ENCODE results near the gene UFD1. TPM values are rescaled to one million over a fixed set of nuclear protein-coding genes. Genes with fewer than 3 reads are reported as not detected.
A peak's percentile ranks its signal among the peaks of the same experiment; 100 is the strongest.

The UFD1 gene
- total RNA-seq, 8 experiments from 2014 or later: 18.1 to 100 (median 51.4) TPM

DNA sequence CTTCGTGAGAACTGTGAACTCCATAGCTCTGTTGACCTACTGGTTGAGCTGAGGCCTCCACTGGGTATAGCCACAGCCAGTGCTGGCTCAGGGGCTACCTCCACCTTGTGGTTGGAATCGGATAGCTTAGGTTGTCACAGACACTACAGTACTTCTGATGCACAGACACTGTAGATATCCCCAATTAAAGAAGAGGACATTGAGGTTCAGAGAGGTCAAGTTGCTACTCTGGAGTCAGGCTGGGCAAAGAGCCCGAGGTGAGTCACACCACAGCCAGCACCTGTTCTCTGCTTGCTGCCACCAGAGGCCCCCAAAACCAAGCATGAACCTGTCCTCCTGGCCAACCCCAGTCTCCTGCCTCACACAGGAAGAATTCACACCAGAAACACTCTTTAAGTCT, 5.4 kb downstream of the UFD1 start:
- peak in 1 of 8 experiments; percentile 34 for ATAC-seq (replicated peaks in 6 of 8)
- in situ Hi-C loops (cut with MboI; ENCODE audit: low pct_unique_long_range_greater_than_20kb in 2 of 9, low sequenced_read_pairs in 9 of 9, unreplicated experiment in 9 of 9): loop anchor here in 1 of 9 experiments (25.0 kb wide), 1 partner anchor 139 kb away; no protein-coding TSS in a partner anchor
- H3K27ac ChIP-seq: peak overlapping the region in 1 of 2 donors; percentile 39

DNA sequence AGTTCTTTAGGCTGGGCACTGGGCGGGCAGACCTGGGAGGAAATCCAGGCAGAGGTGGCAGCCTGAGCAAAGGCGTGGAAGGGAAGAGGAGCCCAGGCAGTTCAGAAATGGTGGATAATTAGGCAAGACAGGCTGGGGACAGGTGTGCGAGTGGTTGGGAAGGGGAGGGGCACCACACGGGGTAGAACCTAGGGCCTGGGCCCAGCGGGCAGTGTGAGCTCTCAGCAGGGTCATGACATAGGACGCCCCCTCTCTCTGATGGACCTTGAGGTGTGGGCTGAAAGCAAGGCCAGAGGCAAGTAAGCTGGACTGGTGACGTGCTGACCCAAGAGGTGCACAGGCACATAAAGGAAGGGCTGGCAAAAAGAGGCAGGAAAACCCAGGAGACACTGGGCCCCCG, 6.8 kb downstream of the UFD1 start:
- no peak for ATAC-seq (replicated peaks in 6 of 8)
- 89 to 100% (median 100%) methylated on average over 1 to 6 of the region's 8 CpGs; no CpG with 5 or more reads in 5 of the 10 experiments for WGBS, 10 experiments
- H3K4me3 ChIP-seq: no peak overlapping the region
- in situ Hi-C loops (cut with MboI; ENCODE audit: low pct_unique_long_range_greater_than_20kb in 2 of 9, low sequenced_read_pairs in 9 of 9, unreplicated experiment in 9 of 9): loop anchor here in 1 of 9 experiments (25.0 kb wide), 1 partner anchor 140 kb away; no protein-coding TSS in a partner anchor
- no peak overlapping the region for H3K27ac ChIP-seq
- H3K4me1 ChIP-seq (replicated peaks in 1 of 2): peaks cover 0 to under 1% of the 10 kb centered on the region in 2 donors

More for the DNA sequence above, 5.4 kb downstream of the UFD1 start:
- H3K4me1 ChIP-seq (replicated peaks in 1 of 2): peaks cover 5 to 6% of the 10 kb centered on the region in 2 donors
- no peak overlapping the region for H3K4me3 ChIP-seq
- WGBS, 10 experiments: 67 to 100% (median 80%) methylated on average over 1 to 3 of the region's 3 CpGs; no CpG with 5 or more reads in 3 of the 10 experiments

DNA sequence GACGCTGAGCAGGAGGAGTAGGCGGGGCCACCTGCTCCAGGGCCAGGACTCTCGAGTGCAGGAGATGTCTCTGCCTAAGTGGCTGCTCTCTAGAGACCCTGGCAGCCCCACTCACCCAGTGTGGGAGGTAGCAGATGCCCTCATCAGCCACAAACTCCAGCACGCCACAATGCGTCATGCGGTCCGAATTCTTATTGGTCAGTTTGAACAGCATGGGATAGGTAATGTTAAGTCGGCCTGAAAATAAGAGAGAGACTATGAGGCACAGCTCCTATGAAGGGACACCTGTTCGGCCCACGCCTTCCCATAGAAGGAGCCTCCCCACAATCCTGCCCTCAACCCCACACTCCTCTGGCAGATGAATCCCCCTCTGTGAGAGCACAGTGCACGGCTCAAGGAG, 7.4 kb downstream of the UFD1 start:
- Histone ChIP-seq H3K4me3 (no peak overlapping the region), H3K4me1 (replicated peaks in 1 of 2) (no peaks in the 10 kb centered on the region), H3K27ac (no peak overlapping the region)
- no peak for ATAC-seq (replicated peaks in 6 of 8)
- in situ Hi-C loops (cut with MboI; ENCODE audit: low pct_unique_long_range_greater_than_20kb in 2 of 9, low sequenced_read_pairs in 9 of 9, unreplicated experiment in 9 of 9): loop anchor here in 1 of 9 experiments (25.0 kb wide), 1 partner anchor 141 kb away; no protein-coding TSS in a partner anchor
- WGBS, 10 experiments: 60 to 96% (median 90%) methylated on average over 1 to 9 of the region's 11 CpGs; no CpG with 5 or more reads in 4 of the 10 experiments

DNA sequence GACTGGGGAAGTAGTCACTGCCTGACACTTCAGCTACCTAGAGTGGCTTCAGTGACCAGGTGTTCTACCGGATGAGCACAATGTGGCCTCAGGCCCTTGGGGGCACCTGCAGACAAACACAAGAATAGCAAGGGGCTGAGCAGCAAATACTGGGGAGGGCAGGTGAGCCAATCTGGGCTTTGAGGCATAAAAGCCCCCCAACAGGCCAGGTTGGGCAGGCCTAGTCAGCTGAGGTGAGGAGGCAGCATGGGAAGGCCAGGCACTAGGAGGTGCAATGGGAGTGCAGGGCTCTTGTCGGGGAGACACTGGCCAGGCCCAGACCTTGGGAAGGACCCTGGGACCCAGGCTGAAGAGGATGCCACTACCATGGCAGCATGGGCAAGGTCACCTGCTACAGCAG, 9.0 kb downstream of the UFD1 start:
- Histone ChIP-seq H3K27ac (peak overlapping the region in 1 of 2 donors; percentile 23), H3K4me3 (no peak overlapping the region), H3K4me1 (replicated peaks in 1 of 2) (no peaks in the 10 kb centered on the region)
- 80 to 100% (median 100%) methylated on average over 1 of the region's 2 CpGs; no CpG with 5 or more reads in 7 of the 10 experiments for WGBS, 10 experiments
- ATAC-seq (replicated peaks in 6 of 8): no peak
- in situ Hi-C loops (cut with MboI; ENCODE audit: low pct_unique_long_range_greater_than_20kb in 2 of 9, low sequenced_read_pairs in 9 of 9, unreplicated experiment in 9 of 9): loop anchor here in 1 of 9 experiments (25.0 kb wide), 1 partner anchor 142 kb away; no protein-coding TSS in a partner anchor

DNA sequence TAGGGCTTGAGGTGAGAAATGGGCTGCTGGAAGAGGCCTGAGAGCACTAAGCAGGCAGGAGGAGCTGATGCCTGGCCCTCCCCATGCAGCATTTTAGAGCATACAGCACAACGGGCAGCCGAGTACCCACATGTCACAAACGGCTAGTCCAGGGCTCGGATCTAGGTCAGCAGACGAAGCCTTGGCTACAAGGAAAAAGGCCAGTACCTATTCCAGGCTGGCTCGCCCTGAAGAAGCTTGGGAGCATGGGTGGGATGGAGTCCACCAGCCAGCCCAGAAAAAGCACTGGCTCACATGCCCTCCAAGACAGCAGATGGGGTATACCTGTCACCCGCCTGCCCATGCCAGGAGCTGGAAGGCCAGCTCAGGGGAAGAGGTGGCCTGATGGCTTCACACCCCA, 9.6 kb downstream of the UFD1 start:
- Histone ChIP-seq H3K4me3 (no peak overlapping the region), H3K4me1 (replicated peaks in 1 of 2) (no peaks in the 10 kb centered on the region), H3K27ac (no peak overlapping the region)
- ATAC-seq (replicated peaks in 6 of 8): no peak
- 67 to 94% (median 90%) methylated on average over 2 to 6 of the region's 7 CpGs; no CpG with 5 or more reads in 5 of the 10 experiments for WGBS, 10 experiments
- in situ Hi-C loops (cut with MboI; ENCODE audit: low pct_unique_long_range_greater_than_20kb in 2 of 9, low sequenced_read_pairs in 9 of 9, unreplicated experiment in 9 of 9): loop anchor here in 1 of 9 experiments (25.0 kb wide), 1 partner anchor 143 kb away; no protein-coding TSS in a partner anchor

DNA sequence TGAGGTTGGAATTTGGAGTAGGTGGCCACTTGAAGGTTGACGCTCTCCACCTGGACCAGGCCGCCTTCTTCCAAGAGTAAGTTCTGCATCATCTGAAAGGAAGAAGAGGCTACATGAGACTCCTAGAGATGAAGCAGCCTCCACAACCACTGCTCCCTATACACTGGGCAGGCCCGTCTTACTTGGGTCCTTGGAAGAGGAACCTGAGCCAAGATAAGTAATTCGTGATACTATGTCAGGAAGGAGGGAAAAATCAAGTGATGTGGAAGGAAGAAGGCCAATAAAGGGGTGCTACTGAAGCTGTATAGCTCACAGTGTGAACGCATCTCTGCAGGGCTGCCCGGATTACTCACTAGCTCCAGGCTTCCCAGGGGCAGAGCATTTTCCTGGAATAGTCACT, 11.1 kb downstream of the UFD1 start:
- Histone ChIP-seq H3K4me3 (no peak overlapping the region), H3K4me1 (replicated peaks in 1 of 2) (no peaks in the 10 kb centered on the region), H3K27ac (no peak overlapping the region)
- ATAC-seq (replicated peaks in 6 of 8): no peak
- in situ Hi-C loops (cut with MboI; ENCODE audit: low pct_unique_long_range_greater_than_20kb in 2 of 9, low sequenced_read_pairs in 9 of 9, unreplicated experiment in 9 of 9): loop anchor here in 1 of 9 experiments (25.0 kb wide), 1 partner anchor 144 kb away; no protein-coding TSS in a partner anchor
- WGBS, 10 experiments: 93 to 100% (median 97%) methylated on average over 2 to 5 of the region's 6 CpGs; no CpG with 5 or more reads in 5 of the 10 experiments

DNA sequence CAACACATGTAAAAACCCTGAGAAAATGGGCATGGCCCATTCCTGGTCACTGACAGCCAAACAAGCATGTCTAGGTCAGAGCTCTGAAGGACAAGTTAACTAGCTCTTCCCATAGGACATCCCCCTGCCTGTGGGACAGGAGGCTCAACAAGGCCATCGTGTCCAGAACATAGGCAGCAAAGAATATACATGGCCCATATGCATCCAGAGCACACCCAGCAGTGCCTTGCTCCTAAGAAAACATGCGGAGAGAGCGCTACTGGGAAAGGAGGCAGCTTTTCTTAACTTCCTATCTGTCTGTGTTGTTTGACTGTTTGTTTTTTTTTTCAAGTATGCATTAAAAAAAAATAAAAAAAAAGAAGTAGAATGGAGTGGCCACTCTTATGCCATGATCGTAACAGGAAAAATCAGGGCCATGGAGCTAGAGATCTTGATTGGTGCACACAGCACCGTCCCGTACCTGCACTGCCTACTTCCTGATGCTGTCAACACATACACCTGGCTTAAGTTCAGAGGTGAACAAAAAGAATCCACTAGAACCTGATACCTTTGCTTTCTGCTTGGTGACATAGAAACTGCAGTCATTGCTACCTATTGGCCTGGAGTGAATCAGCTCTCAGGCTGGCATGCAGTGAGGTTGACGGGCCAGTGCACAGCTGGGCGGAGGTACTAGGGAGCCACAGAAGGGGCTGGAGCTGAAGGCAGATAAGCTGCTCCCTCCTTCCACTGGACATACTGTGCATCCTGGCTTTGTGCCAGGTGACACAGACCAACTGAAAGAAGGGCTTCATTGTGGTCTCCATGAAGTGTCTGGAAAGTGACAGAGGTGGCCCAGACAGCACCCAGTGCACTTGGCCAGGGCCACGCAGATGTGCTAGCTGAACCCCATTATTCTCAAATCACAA, 11.9 kb downstream of the UFD1 start:
- WGBS, 10 experiments: 80 to 100% (median 92%) methylated on average over 1 to 7 of the region's 9 CpGs; no CpG with 5 or more reads in 1 of the 10 experiments
- Histone ChIP-seq H3K4me3 (no peak overlapping the region), H3K4me1 (replicated peaks in 1 of 2) (no peaks in the 10 kb centered on the region), H3K27ac (peak overlapping the region in 1 of 2 donors; percentile 23)
- ATAC-seq (replicated peaks in 6 of 8): no peak
- in situ Hi-C loops (cut with MboI; ENCODE audit: low pct_unique_long_range_greater_than_20kb in 2 of 9, low sequenced_read_pairs in 9 of 9, unreplicated experiment in 9 of 9): loop anchor here in 1 of 9 experiments (25.0 kb wide), 1 partner anchor 145 kb away; no protein-coding TSS in a partner anchor

DNA sequence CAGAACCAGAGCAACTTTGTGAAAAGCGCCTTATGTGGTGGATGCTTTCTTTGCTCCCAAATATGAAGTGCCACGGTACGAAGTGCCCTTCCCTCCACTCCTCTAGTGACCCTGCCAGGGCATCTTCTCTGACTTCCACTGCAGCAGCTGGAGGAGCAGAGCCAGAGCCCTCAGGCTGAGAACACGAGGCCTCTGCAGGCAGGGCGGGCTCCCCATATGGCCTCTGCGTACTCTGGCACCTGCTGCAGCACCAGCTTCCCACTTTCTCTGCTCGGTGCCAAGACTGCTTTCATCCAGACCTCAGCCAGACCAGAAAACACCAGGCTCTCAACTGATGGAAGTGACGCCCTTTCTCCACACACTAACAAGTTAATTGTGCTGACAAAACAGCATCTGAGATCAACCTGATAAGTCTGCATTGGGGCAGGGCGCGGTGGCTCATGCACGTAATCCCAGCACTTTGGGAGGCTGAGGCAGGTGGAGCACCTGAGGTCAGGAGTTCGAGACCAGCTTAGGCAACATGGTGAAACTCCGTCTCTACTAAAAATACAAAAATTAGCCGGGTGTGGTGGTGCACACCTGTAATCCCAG, 12.8 kb downstream of the UFD1 start:
- H3K4me1 ChIP-seq (replicated peaks in 1 of 2): no peaks in the 10 kb centered on the region
- no peak for ATAC-seq (replicated peaks in 6 of 8)
- WGBS, 10 experiments: 88 to 100% (median 97%) methylated on average over 3 to 11 of the region's 14 CpGs; no CpG with 5 or more reads in 2 of the 10 experiments
- no peak overlapping the region for H3K4me3 ChIP-seq
- H3K27ac ChIP-seq: no peak overlapping the region
- in situ Hi-C loops (cut with MboI; ENCODE audit: low pct_unique_long_range_greater_than_20kb in 2 of 9, low sequenced_read_pairs in 9 of 9, unreplicated experiment in 9 of 9): loop anchor here in 1 of 9 experiments (25.0 kb wide), 1 partner anchor 146 kb away; no protein-coding TSS in a partner anchor

DNA sequence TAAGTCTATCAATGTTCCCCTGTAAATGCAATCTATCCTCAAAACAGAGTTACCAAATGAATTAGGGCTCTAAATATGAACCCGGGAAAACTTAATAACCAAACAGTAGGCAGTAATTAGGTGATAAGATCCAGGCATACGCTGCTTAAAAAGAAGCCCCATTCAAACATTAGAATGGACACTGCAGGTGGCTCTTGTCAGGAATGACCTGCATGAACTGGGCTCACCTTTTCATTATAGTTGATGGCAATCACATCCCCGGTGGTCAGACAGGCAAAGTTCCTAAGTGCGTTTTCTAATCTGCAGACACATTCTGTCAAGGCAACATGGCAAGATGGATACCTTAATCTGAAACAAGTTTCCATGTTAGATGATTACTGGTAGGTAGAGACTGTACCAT, 14.0 kb downstream of the UFD1 start:
- in situ Hi-C loops (cut with MboI; ENCODE audit: low pct_unique_long_range_greater_than_20kb in 2 of 9, low sequenced_read_pairs in 9 of 9, unreplicated experiment in 9 of 9): loop anchor here in 1 of 9 experiments (25.0 kb wide), 1 partner anchor 147 kb away; no protein-coding TSS in a partner anchor
- no peak for ATAC-seq (replicated peaks in 6 of 8)
- H3K27ac ChIP-seq: no peak overlapping the region
- WGBS, 10 experiments: 78 to 100% (median 93%) methylated on average over 1 to 4 of the region's 4 CpGs; no CpG with 5 or more reads in 2 of the 10 experiments
- no peaks in the 10 kb centered on the region for H3K4me1 ChIP-seq (replicated peaks in 1 of 2)
- no peak overlapping the region for H3K4me3 ChIP-seq

DNA sequence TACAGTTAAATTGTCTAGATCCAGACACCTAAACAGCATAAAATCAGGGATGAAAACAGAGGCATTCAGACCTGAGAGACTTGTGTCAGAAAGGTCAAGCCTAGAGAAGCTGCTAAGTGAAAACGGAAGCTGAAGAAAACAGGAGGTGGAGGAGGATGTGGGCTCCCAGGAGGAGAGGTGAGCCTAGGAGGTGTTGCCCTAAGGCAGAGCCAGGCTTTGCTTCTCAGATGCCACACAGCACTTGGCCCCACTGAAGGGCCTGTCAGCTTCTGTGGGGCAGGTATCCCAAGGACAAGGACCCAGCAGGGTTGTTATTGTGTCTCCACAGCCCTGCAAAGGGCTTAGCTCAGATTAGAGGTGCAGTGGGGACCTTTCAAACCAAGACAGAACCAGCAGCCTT, 14.4 kb downstream of the UFD1 start:
- in situ Hi-C loops (cut with MboI; ENCODE audit: low pct_unique_long_range_greater_than_20kb in 2 of 9, low sequenced_read_pairs in 9 of 9, unreplicated experiment in 9 of 9): loop anchor here in 1 of 9 experiments (25.0 kb wide), 1 partner anchor 148 kb away; no protein-coding TSS in a partner anchor
- H3K4me1 ChIP-seq (replicated peaks in 1 of 2): no peaks in the 10 kb centered on the region
- no peak overlapping the region for H3K27ac ChIP-seq
- ATAC-seq (replicated peaks in 6 of 8): no peak
- 0 to 100% (median 76%) methylated on average over 1 of the region's 1 CpG; no CpG with 5 or more reads in 4 of the 10 experiments for WGBS, 10 experiments
- H3K4me3 ChIP-seq: no peak overlapping the region

- WGBS, 10 experiments: 28 to 100% (median 79%) methylated on average over 2 to 6 of the region's 7 CpGs
- Histone ChIP-seq H3K4me3 (no peak overlapping the region), H3K4me1 (replicated peaks in 1 of 2) (no peaks in the 10 kb centered on the region), H3K27ac (peak overlapping the region in 1 of 2 donors; percentile 46)
- ATAC-seq (replicated peaks in 6 of 8): peak in 7 of 8 experiments; percentile 43 to 91 (median 61)
- in situ Hi-C loops (cut with MboI; ENCODE audit: low pct_unique_long_range_greater_than_20kb in 2 of 9, low sequenced_read_pairs in 9 of 9, unreplicated experiment in 9 of 9): loop anchor here in 1 of 9 experiments (25.0 kb wide), 1 partner anchor 149 kb away; no protein-coding TSS in a partner anchor
Measured at GRCh38 chr22:19463491-19464469, 15.2 kb downstream of the UFD1 start.
